Measurements from ENCODE around the gene POLL. TPM values are rescaled to one million over a fixed set of nuclear protein-coding genes. Genes with fewer than 3 reads are reported as not detected.
"Not testable (repeated sequence)": the region's sequence is repeated elsewhere in the genome, so short reads cannot be mapped to it uniquely, and the experiment has no call there.

Gene POLL
- total RNA-seq, 6 experiments from 2014 or later = 19.3 to 20.9 (median 19.7) TPM

DNA sequence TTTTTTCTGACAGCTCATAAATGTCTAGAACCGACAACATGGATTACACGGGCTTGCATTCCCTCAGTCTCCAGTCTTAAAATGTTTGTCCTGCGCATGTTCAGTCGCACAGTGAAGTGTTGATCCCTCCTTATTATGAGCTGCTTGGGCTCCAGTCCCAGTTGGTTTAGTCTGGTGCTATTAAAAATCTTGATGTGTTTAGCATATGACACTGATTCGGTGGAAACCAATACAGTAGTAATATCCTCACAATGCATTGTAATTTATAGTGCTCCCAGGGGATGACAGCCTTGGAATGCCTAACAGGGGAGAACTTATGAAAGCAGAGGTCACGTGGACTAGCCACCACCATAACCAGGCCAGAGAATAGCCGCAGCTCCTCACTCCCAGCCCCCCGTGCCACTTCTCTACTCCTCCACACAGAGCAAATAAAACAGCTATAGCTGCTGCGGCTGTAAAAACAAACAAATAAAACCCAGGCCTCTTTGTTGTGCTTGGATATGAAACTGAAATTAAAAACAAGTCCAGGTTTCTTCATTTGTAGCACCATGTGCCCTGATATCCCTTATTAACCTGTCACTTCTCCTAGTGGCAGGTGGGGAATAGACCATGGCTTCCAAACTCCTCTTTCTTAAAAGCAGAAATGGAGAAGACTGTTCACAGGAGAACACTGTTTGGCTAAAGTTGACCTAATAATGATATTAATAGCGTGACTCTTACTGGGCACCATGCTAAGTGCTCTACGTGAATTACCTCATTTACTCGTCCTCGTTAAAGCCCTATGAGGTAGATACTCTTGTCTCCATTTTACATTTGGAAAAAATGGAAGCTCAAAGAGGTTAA lies 7.8 kb upstream of the POLL start:
- Mint-ChIP-seq H3K4me3 (no peak overlapping the region), H3K36me3 (ENCODE audit: low read depth) (no peaks in the 10 kb centered on the region), H3K27ac (no peak overlapping the region), H3K9me3 (no peaks in the 10 kb centered on the region), H3K4me1 (ENCODE audit: low read depth) (no peaks in the 10 kb centered on the region), H3K27me3 (ENCODE audit: insufficient read depth) (no peaks in the 10 kb centered on the region)
- TF ChIP-seq, protein P1, sequence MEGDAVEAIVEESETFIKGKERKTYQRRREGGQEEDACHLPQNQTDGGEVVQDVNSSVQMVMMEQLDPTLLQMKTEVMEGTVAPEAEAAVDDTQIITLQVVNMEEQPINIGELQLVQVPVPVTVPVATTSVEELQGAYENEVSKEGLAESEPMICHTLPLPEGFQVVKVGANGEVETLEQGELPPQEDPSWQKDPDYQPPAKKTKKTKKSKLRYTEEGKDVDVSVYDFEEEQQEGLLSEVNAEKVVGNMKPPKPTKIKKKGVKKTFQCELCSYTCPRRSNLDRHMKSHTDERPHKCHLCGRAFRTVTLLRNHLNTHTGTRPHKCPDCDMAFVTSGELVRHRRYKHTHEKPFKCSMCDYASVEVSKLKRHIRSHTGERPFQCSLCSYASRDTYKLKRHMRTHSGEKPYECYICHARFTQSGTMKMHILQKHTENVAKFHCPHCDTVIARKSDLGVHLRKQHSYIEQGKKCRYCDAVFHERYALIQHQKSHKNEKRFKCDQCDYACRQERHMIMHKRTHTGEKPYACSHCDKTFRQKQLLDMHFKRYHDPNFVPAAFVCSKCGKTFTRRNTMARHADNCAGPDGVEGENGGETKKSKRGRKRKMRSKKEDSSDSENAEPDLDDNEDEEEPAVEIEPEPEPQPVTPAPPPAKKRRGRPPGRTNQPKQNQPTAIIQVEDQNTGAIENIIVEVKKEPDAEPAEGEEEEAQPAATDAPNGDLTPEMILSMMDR (IDR thresholded peaks at IDR 0.05) = no peak
- no peak for DNase-seq

- not testable (repeated sequence) for H3K36me3 Mint-ChIP-seq (ENCODE audit: low read depth); H3K27me3 Mint-ChIP-seq (ENCODE audit: insufficient read depth); H3K4me3 Mint-ChIP-seq; DNase-seq; H3K27ac Mint-ChIP-seq; H3K9me3 Mint-ChIP-seq
- H3K4me1 Mint-ChIP-seq (ENCODE audit: low read depth) = peaks cover 11% of the 10 kb centered on the region
Measured at GRCh38 chr10:101593331-101593730, 5.3 kb upstream of the POLL start.

DNA sequence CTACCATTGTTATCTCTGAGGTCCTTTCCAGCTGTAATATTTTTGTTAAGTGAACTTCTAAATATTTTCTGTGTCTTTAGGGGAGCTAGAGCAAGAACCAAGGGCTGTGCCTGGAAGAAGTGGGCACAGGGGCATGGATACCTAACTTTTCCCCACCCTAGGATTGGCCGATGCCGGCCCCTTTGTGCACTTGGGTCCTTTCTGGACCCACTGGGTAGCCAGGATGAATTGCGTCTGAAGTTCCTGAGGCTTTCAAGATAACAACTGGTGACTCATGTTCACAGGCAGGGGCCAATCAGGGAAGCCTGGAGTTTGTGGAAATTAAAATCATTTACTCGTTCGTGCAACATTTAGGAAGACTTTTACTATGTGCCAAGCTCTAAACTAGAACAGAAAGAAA lies 822 bp upstream of the POLL start:
- TF ChIP-seq, protein P1 (IDR thresholded peaks at IDR 0.05) = no peak
- H3K9me3 Mint-ChIP-seq = no peaks in the 10 kb centered on the region
- peak overlapping the region; percentile 82 for H3K27ac Mint-ChIP-seq
- DNase-seq = peak; percentile 36
- H3K4me3 Mint-ChIP-seq = peak overlapping the region; percentile 97
- peaks cover 10% of the 10 kb centered on the region; the same call in 1 of the 2 replicates for H3K36me3 Mint-ChIP-seq (ENCODE audit: low read depth)
- H3K27me3 Mint-ChIP-seq (ENCODE audit: insufficient read depth) = 0 out of 2 replicates have a peak, but pooled peaks cover 3% of the 10 kb centered on the region
- peaks cover 23% of the 10 kb centered on the region for H3K4me1 Mint-ChIP-seq (ENCODE audit: low read depth)

GRCh38 chr10:101585841-101586240 lies 2.2 kb downstream of the POLL start:
- Mint-ChIP-seq H3K4me1 (ENCODE audit: low read depth) (peaks cover 23% of the 10 kb centered on the region), H3K9me3 (no peaks in the 10 kb centered on the region), H3K27me3 (ENCODE audit: insufficient read depth) (0 out of 2 replicates have a peak, but pooled peaks cover 3% of the 10 kb centered on the region), H3K27ac (no peak overlapping the region), H3K4me3 (no peak overlapping the region), H3K36me3 (ENCODE audit: low read depth) (peaks cover 10% of the 10 kb centered on the region; the same call in 1 of the 2 replicates)
- TF ChIP-seq, protein P1 (IDR thresholded peaks at IDR 0.05) = no peak
- no peak for DNase-seq

DNA sequence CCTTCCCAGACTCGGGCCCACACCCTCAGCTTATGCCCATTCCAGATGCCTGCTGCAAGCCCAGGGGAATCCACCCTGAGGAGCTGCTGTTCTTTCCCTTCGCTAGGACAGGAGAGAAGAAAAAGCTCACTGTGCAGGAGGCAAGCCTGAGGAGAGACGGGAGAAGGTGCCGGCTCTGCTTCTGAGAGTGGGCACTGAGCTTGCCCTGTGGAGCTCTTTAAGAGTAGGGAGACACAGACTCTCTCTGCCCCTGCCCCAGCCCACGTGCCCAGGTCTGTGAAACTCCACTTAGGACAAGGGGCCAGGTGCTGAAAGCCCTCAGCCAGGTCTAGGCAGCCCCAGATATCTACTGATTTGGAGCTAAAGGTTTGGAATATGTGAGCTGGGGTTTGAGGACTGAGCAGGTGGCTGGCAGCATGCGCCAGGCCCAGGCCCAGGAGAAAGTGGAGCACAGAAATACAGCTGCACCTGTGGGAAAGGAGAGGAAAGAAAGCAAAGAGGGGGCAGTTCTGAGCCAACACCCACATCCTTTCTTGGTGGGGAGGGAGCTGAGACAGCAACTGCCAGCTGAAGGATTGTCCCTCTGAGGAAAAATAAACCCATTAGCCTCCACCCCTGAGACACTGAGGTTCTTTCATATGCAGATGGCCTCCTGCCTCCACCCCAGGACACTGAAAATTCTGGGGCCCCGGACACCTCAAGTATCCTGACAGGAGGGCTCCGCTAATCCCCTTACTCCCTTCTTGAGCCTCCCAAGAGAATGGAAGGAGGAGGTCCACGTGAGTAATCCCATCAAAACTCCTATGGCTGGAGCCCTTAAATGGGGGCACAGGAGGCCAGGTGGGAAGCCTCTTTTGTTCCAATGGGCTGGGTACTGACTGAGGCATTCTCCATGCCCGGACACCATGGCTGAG lies 7.3 kb downstream of the POLL start:
- H3K27ac Mint-ChIP-seq = no peak overlapping the region
- peaks cover 10% of the 10 kb centered on the region; the same call in 1 of the 2 replicates for H3K36me3 Mint-ChIP-seq (ENCODE audit: low read depth)
- no peaks in the 10 kb centered on the region; the same call in 1 of the 2 replicates for H3K4me1 Mint-ChIP-seq (ENCODE audit: low read depth)
- H3K9me3 Mint-ChIP-seq = no peaks in the 10 kb centered on the region
- TF ChIP-seq, protein P1 (IDR thresholded peaks at IDR 0.05) = no peak
- DNase-seq = no peak
- H3K4me3 Mint-ChIP-seq = no peak overlapping the region
- H3K27me3 Mint-ChIP-seq (ENCODE audit: insufficient read depth) = no peaks in the 10 kb centered on the region; the same call in 1 of the 2 replicates

Data from HFFc6 (cell line).